ENCODE results near the gene RBM47. TPM values are rescaled to one million over a fixed set of nuclear protein-coding genes. Genes with fewer than 3 reads are reported as not detected.

RBM47 gene
- 66.3 and 70.5 TPM in 2 replicates for total RNA-seq

DNA sequence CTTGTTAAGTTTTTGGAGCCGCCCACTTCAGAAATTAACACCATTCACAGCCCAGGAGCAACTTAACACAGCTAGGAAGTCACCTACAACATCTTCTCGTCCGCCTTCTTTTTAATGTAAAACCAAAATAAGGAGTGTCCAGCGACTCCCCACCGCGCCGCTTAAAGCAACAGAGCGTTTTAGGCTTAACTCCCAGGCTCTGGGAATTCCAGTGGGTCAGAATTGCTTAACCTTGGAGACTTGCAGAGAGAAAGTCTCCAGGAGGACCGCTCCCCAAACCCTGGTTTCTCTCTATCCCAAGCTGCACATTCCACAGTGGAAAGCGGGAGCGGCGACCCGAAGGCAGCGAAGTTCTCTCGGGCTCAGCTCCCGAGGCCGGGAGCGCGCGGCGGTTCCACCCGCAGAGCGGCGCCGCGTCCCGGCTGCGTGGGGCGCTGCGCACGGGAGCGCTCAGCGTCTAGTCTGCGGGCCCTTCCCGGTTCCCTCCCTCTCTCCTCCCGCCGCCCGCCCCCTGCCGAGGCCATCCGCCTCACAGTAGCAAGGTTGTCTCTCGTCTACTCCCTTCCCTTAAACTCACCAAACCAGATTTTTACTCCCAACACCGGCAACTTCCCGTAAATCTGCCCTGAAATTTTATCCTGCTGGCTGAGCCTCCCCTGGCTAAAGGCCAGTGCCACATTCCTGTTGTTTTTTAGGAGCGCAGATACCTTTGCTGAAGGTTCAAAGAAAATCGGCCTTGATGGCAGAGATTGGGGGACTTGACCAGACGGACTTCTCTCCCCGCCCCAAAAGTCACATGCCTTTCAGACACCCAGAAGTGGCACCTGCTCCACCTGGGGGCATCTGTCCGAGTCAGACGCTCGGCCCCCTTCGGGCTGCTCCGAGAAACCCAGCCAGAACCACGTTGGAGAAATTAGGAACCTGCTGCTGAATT is at the start of gene RBM47:
TSS of gene RBM47 (minus strand) at position 464 of the 934 bp plus-strand sequence. CDS start 190,971 bp downstream, outside the sequence.

Other genes starting within 250 kb of the RBM47 start
- gene NSUN7, start 120.1 kb upstream of the RBM47 start, total RNA-seq = 2.1 and 8.9 TPM in 2 replicates

Measured in tracheal epithelial cell (primary cell).